AML-193 (cell line): ENCODE measurements around the gene RABGAP1L.
"Not testable (repeated sequence)": the region's sequence is repeated elsewhere in the genome, so short reads cannot be mapped to it uniquely, and the experiment has no call there.

Experiments used
- DNase-seq, 2 experiments: peaks; one replicate each; lab custom pipeline; 2025; lab: John Stamatoyannopoulos, UW

Gene RABGAP1L

DNA sequence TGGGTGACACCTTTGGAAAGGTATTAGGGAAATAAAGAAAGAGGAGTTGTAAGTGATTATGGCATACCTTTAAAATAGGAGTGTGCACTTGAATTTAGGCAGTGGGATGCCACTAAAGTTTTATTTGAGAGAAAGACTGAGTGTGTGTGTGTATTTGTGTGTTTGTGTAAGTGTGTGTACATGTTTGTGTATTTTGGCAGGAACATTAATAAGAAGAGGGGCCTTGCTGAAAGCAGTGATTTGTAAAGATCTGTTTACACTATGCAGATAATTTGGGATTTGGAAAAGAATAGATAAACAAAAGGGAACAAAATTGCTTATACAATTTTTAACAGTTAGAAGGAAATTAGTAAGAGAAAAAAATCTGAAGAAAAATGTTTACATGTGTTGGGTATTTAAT lies 409.2 kb downstream of the RABGAP1L start:
- no peak for DNase-seq

DNA sequence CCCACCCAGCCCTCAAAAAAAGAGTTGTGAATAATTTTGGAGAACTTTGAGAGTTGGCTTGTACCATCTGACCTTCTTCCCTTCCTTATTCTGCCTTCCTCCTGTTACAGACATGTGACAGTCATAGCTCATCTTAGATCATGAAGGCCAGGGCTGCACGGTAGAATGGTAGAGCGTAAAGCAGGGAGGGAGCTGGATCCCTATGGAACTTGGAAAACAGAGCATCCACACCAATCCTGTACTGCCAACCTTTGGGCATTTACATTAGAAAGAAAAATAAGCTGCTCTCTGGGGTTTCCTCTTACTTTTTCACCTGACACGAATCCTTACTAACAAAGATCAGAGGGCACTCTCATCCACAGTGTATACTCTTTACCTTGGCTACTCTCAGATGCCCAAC lies 409.9 kb downstream of the RABGAP1L start:
- DNase-seq, result no peak

- DNase-seq, result no peak
Measured at GRCh38 chr1:174572771-174573170, 413.5 kb downstream of the RABGAP1L start.

DNA sequence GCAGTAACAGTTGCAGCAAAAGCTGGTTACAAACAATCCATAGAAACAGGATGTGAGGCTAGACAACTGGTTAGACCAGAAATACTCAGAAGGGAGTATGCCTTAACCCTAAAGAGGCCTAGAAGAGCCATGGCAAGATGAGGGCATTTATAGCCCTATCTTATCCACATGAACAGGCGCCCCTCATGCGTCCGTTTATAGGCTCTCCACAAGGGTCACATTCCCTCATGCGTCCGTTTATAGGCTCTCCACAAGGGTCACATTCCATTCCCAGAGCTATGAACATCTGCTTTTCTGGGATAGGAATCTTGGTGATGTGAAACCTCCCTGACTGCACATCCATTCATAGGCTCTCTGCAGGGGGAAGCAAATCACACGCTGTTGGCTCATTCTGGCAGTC lies 416.8 kb downstream of the RABGAP1L start:
- DNase-seq, result not testable (repeated sequence)

DNA sequence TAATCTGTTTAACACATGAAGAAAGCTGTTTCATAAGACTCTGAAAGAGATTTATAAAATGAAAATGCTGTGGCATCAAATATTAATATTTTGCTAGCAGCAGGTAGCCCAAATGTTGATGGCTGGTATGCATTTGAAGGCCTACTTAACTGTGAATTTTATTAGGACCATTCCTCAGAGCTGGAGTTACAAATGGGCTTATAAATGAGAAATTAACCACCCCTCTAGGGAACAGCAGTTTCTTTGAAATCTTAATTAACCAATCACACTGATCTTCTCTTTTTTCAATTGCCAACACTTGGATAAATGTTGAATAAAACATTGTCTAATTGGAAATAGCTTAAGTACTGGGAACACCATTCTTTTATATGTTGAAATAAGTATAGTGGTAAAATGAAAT lies 418.4 kb downstream of the RABGAP1L start:
- no peak for DNase-seq

DNA sequence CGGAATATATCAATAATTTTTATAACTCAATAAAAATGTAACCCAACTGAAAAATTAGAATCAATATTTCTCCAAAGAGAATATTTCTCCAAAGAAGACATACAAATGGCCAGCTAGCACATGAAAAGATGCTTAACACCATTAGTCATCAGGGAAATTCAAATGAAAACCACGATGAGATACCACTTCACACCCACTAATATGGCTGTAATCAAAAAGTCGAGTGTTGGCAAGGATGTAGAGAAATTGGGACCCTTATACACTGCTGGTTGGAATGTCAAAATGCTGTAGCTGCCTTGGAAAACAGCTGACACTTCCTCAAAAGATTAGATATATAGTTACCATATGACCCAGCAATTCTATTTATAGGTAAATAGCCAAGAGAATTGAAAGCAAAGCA lies 421.5 kb downstream of the RABGAP1L start:
- DNase-seq, result no peak

DNA sequence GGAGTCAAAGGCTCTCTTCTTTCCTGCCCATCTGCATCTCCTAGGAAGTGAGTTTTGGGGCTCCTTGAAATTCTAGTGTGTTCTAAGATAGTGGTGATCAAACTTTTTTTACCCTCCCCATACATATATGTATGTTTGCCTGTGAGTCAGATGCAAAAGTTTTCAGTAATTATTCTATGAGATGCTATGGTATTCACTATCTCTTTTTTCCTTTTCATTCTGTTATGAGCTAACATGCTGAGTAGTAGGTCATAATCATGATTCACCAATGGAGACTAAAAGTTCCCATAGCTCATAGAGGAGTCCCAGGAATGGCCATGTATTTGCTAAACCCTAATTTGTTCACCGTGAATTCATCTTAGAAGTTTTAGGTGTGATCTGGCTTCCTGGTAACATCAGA lies 424.0 kb downstream of the RABGAP1L start:
- DNase-seq, result no peak

DNA sequence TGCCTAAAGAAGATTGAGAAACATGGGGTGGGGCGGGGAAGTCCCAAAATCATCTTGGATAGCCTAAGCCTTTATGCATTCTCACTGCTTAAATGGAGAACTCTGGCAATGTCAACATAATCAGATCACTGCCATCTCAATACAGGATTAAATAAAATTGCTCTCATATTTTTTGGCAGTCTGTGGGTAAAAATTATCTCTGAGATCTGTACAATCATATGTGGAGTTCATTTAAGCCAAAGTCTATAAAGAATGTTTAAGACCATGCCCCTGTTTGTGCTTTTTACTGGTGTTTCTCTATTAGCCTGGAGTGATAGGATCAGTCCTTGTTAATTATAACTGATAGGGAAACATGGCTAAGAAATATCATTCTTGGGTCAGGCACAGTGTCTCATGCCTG lies 424.8 kb downstream of the RABGAP1L start:
- no peak for DNase-seq

DNA sequence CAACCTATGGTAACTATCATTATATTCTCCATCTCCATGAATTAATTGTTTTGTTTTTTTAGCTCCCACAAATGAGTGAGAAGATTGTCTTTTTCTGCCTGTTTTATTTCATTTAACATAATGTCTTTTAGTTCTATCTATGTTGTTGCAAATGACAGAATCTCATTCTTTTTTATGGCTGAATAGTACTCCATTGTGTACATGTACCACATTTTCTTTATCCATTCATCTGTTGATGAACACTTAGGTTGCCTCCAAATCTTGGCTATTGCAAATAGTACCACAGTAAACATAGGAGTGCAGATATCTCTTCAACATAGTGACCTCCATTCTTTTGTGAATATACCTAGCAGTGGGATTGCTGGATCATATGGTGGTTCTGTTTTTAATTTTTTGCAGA lies 429.3 kb downstream of the RABGAP1L start:
- not testable (repeated sequence) for DNase-seq

- no peak for DNase-seq
Measured at GRCh38 chr1:174605198-174605597, 445.9 kb downstream of the RABGAP1L start.

- no peak for DNase-seq
Measured at GRCh38 chr1:174606471-174606870, 447.2 kb downstream of the RABGAP1L start.

DNA sequence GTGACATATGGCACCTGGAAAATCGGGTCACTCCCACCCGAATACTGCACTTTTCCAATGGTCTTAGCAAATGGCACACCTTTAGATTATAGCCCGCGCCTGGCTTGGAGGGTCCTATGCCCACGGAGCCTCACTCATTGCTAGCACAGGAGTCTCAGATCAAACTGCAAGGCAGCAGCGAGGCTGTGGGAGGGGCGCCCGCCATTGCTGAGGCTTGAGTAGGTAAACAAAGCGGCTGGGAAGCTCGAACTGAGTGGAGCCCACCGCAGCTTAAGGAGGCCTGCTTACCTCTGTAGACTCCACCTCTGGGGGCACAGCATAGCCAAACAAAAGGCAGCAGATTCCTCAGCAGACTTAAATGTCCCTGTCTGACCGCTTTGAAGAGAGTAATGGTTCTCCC lies 458.6 kb downstream of the RABGAP1L start:
- DNase-seq, result not testable (repeated sequence)

DNA sequence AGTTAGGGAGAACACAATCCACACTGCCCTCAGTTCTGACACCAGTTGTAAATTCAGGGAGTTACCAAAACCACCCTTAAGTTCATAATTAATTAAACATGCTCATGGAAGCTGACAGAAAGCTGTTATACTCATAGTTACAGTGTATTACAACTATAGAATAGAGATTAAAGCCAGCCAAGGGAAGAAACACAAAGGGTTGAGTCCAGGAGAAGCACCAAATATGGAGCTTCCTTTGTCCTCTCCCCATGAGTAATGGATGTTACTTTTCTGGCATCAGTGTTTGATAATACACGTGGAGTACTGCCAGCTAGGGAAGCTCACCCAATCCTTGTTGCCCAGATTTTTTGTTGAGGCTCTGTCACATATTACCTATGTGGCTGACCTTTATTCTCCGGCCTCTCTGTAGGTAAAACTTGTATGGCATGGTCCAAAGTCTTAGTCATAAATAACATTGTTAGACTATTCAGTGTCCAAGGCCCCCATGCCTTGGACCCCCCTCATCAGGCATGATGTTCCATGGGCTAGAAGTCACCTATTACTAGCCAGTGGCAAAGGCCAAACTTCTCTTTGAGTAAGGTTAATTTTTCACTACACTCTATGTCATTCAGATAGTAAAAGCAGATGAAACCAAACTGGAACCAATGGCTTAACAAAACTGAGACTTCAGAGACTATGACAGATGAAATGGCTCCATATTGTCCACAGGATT lies 464.2 kb downstream of the RABGAP1L start:
- no peak for DNase-seq

DNA sequence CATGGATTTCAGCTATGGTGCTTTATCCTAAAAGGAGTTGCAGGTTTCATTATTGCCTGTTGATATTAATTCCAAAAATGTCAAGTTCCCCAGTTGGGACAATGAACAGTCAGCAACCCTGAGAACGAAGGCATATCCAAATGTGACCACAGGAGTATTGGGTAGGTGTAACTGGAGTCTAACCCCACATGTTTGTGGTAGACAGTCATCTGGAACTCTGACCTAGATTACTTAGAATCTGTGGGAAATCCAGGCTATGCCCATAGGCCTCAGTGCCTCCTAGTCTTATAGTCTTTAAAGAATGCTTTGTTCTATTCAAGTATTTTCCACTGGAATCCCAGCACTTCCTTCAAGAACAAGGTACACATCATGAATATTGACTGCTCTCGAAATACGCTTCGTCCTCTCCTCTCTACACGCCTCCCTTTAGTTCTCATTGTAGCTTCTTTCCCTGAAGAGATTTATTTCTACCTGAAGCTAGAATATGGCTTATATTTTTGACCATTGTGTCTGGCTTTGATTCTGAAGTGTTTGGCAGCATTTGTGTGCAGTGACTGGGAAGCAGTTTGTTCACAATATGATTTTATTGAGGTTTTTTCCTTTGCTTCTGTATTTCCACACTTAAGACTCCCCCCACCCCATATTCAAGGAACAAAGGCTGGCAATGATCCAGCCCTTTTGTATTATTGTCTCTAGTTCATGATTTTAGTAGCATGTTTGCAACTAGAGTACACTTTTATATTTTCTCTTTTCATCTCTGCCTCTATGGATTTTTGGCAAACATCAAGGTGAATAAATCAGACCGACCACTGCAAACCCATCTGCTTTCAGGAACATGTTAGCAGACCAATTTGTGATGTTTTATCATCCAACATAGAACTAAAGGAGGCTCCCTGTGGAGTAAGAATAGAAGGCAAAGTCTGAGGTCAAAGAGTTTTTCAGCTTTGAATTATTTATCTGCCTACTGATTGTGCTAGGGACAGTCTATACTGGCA lies 467.0 kb downstream of the RABGAP1L start:
- DNase-seq, result no peak

DNA sequence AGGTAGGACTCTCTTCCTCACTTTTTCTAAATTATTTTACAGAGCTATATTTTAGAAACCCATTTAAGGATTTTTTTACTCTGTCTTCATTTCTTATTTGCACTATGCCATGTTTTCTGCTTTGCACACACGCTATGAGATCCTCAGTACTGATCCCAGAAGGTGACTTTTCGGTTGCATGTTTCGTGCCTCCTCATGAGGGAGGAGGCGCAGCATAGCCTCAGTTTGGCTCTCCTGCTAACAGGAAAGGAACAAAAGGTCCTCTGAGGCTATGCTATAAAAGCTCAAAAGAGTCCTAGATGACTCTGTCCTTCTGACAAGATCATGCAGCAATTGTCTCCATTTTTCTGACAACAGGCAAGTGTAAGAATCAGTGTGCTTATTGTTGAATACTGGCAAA lies 478.2 kb downstream of the RABGAP1L start:
- DNase-seq, result no peak

DNA sequence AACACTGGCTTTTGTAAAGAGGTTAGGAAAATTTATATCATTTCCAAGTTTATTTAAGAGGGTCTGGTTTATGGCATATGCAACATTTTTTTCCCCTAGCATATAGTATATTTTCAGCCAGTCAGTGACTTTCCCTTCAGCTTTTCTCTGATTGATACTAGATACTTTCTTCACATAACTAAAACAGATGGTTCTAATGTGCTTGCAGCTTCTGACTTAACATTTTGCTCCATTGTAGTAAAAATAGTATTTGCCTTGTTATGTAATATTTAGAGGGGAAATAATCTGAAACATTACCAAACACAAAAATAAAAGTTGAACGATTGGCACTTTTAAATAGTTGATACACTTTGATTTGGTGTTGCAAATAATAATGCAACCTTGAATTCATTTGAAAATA lies 480.1 kb downstream of the RABGAP1L start:
- DNase-seq, result no peak

DNA sequence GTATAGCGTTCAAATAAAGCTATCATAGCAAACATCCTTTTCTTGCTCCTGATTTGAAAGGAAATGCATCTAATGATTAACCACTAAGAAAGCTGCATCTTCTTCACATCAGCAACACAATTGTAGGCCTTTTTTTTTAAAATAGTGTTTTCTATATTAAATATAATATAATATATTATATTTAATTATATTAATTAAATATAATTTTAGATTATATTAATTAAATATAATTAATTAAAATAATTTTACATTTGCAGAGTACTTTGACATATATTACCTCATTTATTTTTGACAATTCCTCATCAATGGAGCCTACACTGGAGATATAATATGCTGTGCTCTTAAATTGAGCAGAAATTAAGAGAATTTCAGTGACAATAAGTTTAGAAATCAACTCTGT lies 481.5 kb downstream of the RABGAP1L start:
- no peak for DNase-seq

DNA sequence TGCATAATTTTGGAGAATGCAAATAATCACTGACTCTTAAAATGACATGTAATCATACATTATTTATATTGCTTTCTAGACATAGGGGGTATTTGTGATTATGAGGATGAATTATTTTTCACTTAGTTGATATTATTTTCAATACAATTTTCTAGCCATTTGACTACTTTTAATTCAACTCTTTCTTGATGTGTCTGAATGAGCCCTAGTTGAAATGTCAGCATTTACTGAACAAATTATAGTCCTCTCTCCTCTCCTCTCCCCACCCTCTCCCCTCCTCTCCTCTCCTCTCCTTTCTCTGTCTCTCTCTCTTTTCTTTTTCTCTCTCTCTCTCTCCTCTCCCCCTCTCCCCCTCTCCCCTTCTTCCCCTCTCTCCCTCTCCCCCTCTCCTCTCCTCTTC lies 483.1 kb downstream of the RABGAP1L start:
- no peak for DNase-seq

GRCh38 chr1:174643206-174643605 lies 483.9 kb downstream of the RABGAP1L start:
- DNase-seq, result no peak

- DNase-seq, result not testable (repeated sequence)
Measured at GRCh38 chr1:174649572-174649971, 490.3 kb downstream of the RABGAP1L start.

GRCh38 chr1:174652569-174653280 lies 493.4 kb downstream of the RABGAP1L start:
- no peak for DNase-seq

DNA sequence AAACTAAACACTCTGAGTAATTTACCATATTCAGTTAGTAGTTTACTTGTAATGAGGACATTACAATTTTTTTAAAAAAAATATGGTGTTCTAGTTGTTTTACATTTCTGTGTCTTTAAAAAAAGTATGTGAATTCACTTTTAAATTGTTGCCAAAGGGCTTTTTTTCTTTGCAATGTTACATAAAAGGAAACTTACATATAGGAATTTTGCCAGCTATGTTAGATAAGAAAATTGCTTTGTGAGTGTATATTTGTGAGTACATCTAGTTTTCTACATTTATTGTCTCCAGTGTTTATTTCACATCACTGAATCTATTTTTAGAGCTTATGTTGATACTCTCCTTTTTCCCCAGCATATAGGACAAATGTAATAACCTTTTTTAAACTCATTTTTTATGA lies 495.2 kb downstream of the RABGAP1L start:
- DNase-seq, result no peak
